GM21390 (cell line): Measurements from ENCODE around the gene IL1F10.

Source experiments
- ATAC-seq: cut with Tn5 transposase; IDR thresholded peaks from one replicate; pipeline ENCODE4 v1.9.1; 2021; ENCODE audit not compliant: unreplicated experiment

The IL1F10 gene

GRCh38 chr2:113111823-113112287, 44.1 kb downstream of the IL1F10 start:
- no peak for ATAC-seq

- ATAC-seq = no peak
Measured at GRCh38 chr2:113112441-113112840, 44.7 kb downstream of the IL1F10 start.

DNA sequence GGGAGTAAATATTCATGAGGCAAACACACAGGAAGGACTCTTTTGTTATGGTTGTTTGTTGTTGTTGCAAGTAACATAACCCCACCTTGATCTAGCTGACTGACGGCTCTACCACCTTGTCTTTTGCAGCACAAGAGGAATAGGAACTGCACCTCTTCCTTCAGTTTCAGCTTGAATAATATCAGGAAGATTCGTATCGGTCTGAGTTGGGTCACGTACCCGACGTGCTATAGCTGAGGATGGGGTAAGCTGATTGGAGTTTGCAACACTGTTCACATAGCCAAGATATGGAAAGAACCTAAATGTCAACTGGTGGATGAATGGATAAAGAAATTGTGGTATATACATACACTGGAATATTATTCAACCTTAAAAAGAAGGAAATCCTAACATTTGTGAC, 45.1 kb downstream of the IL1F10 start:
- no peak for ATAC-seq

DNA sequence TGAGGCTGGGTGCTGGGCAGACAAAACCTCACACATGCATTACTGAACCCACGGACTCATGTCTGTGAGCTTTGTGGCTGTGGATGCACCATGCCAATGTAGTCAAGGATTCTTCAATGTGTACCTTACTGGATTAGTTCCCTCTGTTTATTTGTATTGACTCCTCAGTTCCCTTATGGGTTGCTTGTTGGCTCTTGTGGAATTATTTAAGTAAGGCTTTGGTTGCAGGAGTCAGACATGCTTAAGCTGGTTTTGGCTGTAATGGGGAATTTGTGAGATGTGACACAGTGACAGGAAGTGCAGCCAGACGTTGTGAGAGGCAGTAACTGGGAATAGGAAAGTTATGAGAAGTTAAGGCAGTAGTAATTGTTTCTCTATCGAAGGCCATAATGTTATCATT, 46.0 kb downstream of the IL1F10 start:
- no peak for ATAC-seq

GRCh38 chr2:113114224-113114945, 46.6 kb downstream of the IL1F10 start:
- no peak for ATAC-seq

- ATAC-seq = no peak
Measured at GRCh38 chr2:113114996-113115395, 47.2 kb downstream of the IL1F10 start.

- peak; percentile 65 for ATAC-seq
Measured at GRCh38 chr2:113116100-113116958, 48.6 kb downstream of the IL1F10 start.

DNA sequence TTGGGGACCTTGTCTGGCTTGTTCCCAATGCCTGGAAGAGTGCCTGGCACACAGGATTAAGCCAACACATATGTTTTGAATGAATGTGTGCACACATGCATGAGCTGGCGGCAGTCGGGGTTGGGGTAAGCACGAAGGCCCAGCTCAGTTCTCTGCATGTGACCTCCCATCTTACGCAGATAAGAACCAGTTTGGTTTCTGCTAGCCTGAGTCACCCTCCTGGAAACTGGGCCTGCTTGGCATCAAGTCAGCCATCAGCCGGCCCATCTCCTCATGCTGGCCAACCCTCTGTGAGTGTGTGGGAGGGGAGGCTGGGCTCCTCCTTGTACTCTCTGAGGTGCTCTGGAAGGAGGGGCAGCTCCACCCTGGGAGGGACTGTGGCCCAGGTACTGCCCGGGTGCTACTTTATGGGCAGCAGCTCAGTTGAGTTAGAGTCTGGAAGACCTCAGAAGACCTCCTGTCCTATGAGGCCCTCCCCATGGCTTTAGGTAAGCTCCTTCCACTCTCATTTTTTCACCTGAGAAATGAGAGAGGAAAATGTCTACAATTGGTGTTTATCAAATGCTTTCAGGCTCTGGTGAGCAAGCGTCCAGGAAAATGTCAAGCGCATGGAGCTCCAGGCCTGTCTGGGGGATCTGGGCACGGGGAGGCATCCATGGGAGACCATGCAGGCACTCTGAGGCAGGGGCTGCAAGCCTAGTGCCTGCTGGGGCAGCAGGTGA, 49.9 kb downstream of the IL1F10 start:
- ATAC-seq = no peak

- no peak for ATAC-seq
Measured at GRCh38 chr2:113118263-113118657, 50.5 kb downstream of the IL1F10 start.

DNA sequence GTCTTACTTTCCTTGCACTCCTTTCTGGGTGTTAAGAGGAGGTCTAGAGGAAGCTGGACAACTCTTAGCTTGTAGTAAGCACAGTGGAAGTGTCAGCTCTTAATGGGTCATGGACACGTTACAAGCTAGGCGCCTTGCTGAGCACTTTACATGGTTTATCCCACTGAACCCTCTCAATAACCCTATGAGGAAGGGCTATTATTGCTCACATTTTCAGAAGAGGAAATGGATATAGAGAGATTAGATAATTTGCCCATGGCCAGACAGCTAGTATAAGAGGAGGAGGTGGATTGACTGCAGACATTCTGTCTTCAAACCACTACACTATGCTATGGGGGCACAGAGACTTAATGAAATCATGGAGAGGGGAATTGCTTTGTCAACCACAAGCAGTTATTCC, 51.3 kb downstream of the IL1F10 start:
- no peak for ATAC-seq

DNA sequence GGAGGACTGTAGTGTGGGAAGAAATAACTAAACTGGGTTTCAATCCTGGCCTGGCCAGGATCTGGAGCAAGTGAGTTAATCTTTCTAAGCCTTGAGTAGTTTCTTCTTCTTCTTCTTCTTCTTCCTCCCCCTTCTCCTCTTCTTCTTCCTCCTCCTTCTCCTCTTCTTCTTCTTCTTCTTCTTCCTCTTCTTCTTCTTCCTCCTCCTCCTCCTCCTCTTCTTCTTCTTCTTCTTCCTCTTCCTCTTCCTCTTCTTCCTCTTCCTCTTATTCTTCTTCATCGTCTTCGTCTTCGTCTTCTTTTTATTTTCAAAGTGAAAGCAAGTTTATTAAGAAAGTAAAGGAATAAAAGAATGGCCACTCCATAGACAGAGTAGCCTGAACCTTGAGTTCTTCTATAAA, 53.1 kb downstream of the IL1F10 start:
- no peak for ATAC-seq

DNA sequence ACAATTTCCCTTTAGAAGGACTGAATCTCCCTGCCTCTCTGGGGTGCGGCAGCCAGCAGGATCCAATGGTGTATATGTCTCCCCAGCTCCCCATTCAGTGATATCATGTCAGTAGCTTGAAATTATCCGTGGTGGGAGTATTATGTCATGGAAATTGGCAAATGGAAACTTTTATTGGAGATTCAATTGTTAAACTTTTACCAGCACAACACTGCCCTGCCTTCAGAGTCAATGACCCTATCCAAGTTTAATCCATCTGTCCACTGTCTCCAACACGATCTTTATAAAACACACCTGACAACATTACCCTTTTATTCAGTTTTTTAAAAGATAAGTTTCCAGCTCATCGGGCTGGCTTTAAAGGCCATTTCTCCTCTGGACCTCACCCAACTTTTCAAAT, 54.6 kb downstream of the IL1F10 start:
- ATAC-seq = no peak

DNA sequence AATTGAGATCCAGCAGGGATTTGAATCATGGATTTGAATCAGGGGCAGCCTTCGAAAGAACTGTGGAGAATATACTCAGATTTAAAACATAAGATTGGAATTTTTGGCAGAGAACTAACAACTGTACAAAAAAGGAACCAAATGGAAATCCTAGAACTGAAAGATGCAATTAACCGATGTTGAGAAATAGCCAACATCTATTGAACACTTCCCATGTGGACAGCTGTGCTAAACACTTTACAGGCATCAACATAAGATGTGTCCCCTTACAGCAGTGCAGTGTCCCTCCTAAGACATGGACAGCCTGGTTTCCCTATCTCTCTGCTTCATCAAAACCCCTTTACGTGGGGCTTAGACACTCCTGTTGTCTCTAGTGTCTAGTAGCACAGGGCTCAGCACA, 56.0 kb downstream of the IL1F10 start:
- no peak for ATAC-seq

GRCh38 chr2:113124181-113124961, 56.6 kb downstream of the IL1F10 start:
- ATAC-seq = peak; percentile 40
